ENCODE data around the gene SLC35B1.
"Not testable (repeated sequence)": the region's sequence is repeated elsewhere in the genome, so short reads cannot be mapped to it uniquely, and the experiment has no call there.

Gene SLC35B1

GRCh38 chr17:49677134-49677932 is 30.4 kb downstream of the SLC35B1 start:
- peak; percentile 87 for DNase-seq (ENCODE audit: extremely low read depth, low read depth)
- TF ChIP-seq CTCF (IDR thresholded peaks at IDR 0.05; ENCODE audit: low read depth, low read length) = peak; percentile 13

- no peak for TF ChIP-seq CTCF (IDR thresholded peaks at IDR 0.05; ENCODE audit: low read depth, low read length)
- no peak for DNase-seq (ENCODE audit: extremely low read depth, low read depth)
Observed at GRCh38 chr17:49676276-49676868, 31.4 kb downstream of the SLC35B1 start.

DNA sequence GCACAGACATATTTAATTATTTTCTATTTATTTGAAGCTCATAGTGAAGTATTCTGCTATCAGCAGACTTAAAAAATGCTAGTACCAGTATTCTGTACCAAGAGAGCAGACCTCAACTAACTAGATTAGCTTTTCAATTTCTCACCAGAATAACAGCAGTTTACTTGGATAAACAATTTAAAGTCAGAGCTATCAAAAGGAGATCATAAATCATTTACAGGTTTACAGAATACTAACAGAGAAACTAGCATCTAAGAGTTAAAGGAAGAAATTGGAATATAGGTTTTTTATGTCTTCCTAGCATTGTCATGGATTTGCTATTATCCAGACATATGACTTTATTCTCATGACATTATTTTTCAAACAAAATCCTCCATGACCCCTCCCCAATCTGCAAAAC is 33.3 kb downstream of the SLC35B1 start:
- DNase-seq (ENCODE audit: extremely low read depth, low read depth) = no peak
- TF ChIP-seq CTCF (IDR thresholded peaks at IDR 0.05; ENCODE audit: low read depth, low read length) = no peak

DNA sequence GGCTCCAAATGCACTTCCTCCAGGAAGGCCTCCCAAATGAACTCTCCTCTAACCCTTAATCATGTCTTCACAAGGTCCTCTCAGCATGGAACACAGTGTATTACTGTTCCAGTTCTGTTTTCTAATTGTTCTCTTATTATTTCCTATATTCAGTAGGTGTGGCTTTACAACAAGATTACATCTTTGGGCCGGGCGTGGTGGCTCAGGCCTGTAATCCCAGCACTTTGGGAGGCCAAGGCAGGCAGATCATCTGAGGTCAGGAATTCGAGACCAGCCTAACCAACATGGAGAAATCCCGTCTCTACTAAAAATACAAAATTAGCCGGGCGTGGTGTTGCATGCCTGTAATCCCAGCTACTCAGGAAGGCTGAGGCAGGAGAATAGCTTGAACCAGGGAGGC is 34.1 kb downstream of the SLC35B1 start:
- not testable (repeated sequence) for DNase-seq (ENCODE audit: extremely low read depth, low read depth)

GRCh38 chr17:49670641-49671040 is 37.1 kb downstream of the SLC35B1 start:
- no peak for DNase-seq (ENCODE audit: extremely low read depth, low read depth)
- TF ChIP-seq CTCF (IDR thresholded peaks at IDR 0.05; ENCODE audit: low read depth, low read length) = no peak

DNA sequence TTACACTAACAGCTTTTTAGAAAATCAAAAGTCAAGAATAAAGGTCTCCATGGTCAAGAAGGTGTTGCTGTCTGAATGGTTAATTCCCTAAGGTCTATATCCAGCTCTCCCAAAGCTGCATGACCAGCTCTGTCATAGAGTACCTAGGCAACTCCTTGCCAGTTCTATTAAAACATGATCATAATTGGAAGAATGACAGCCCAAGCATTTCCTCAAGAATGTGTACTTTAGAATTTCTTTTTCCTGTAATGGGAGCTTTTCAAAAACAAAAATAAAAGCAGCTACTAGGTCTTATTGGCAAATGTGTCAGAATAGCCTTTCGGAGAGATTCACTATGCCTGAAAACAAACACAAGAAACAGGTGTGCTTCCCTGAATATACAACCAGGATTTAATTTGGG is 37.8 kb downstream of the SLC35B1 start:
- no peak for DNase-seq (ENCODE audit: extremely low read depth, low read depth)
- TF ChIP-seq CTCF (IDR thresholded peaks at IDR 0.05; ENCODE audit: low read depth, low read length) = no peak

- no peak for TF ChIP-seq CTCF (IDR thresholded peaks at IDR 0.05; ENCODE audit: low read depth, low read length)
- DNase-seq (ENCODE audit: extremely low read depth, low read depth) = no peak
Observed at GRCh38 chr17:49667854-49668253, 39.9 kb downstream of the SLC35B1 start.
